GM23338 (cell line): Measurements from ENCODE around the gene PTPRZ1. TPM values are rescaled to one million over a fixed set of nuclear protein-coding genes. Genes with fewer than 3 reads are reported as not detected.

ENCODE experiments used
- ATAC-seq: fragments of 200-7000 bp; cut with Tn5 transposase; 3 replicates; pipeline ENCODE4 v1.9.1; 2020
- DNase-seq: peaks from one replicate; pipeline ENCODE4 v3.0.0-alpha.2; 2015; ENCODE audit warnings: low spot score
- H2AFZ ChIP-seq: fragments of 200-600 bp; sonication (generic); 2 replicates; pipeline ENCODE4 v1.8.0; 2016; ENCODE audit warnings: antibody characterized with exemption, mild to moderate bottlenecking, moderate library complexity
- H3F3A ChIP-seq: fragments of 200-600 bp; sonication (generic); replicated peaks from 2 replicates; pipeline ENCODE4 v1.8.0; 2017; ENCODE audit warnings: antibody characterized with exemption, mixed run types, low read depth
- H3K27ac ChIP-seq: fragments of 200-600 bp; sonication (generic); 2 replicates; pipeline ENCODE4 v1.6.1; 2016; ENCODE audit warnings: low read depth
- H3K27me3 ChIP-seq: fragments of 200-600 bp; sonication (generic); 2 replicates; pipeline ENCODE4 v1.8.0; 2016; ENCODE audit warnings: mild to moderate bottlenecking, mixed run types, moderate library complexity; ENCODE audit not compliant: insufficient read depth
- H3K36me3 ChIP-seq: fragments of 200-600 bp; sonication (generic); 2 replicates; pipeline ENCODE4 v1.8.0; 2016; ENCODE audit warnings: mild to moderate bottlenecking; ENCODE audit not compliant: insufficient read depth
- H3K4me1 ChIP-seq: fragments of 200-600 bp; sonication (generic); 2 replicates; pipeline ENCODE4 v1.8.0; 2016; ENCODE audit warnings: mild to moderate bottlenecking, moderate library complexity; ENCODE audit not compliant: insufficient read depth
- H3K4me2 ChIP-seq: fragments of 200-600 bp; sonication (generic); 2 replicates; pipeline ENCODE4 v1.7.1; 2017; ENCODE audit warnings: mixed run types
- H3K4me3 ChIP-seq: fragments of 200-600 bp; sonication (generic); 2 replicates; pipeline ENCODE4 v1.6.1; 2016; ENCODE audit warnings: mixed run types
- H3K79me2 ChIP-seq: fragments of 200-600 bp; sonication (generic); replicated peaks from 2 replicates; pipeline ENCODE4 v1.8.0; 2017; ENCODE audit warnings: mild to moderate bottlenecking; ENCODE audit not compliant: insufficient read depth
- H3K9me2 ChIP-seq: fragments of 200-600 bp; sonication (generic); 2 replicates; pipeline ENCODE4 v1.8.0; 2017; ENCODE audit not compliant: insufficient read depth
- H4K20me1 ChIP-seq: fragments of 200-600 bp; sonication (generic); replicated peaks from 2 replicates; pipeline ENCODE4 v1.8.0; 2017; ENCODE audit warnings: mild to moderate bottlenecking; ENCODE audit not compliant: insufficient read depth
- H3K27ac Mint-ChIP-seq: 2 replicates; pipeline ENCODE4 v1.8.0; 2020; ENCODE audit warnings: inconsistent platforms, mild to moderate bottlenecking, moderate library complexity, mixed read lengths
- H3K27me3 Mint-ChIP-seq: 3 replicates; pipeline ENCODE4 v1.8.0; 2022; ENCODE audit warnings: low read depth, mild to moderate bottlenecking, moderate library complexity, mixed read lengths, inconsistent platforms; ENCODE audit not compliant: insufficient read depth, poor library complexity
- H3K36me3 Mint-ChIP-seq: 3 replicates; pipeline ENCODE4 v1.8.0; 2021; ENCODE audit warnings: low read depth, mild to moderate bottlenecking, inconsistent platforms, moderate library complexity, mixed read lengths
- H3K4me1 Mint-ChIP-seq: 3 replicates; pipeline ENCODE4 v1.8.0; 2020; ENCODE audit warnings: mild to moderate bottlenecking, inconsistent platforms, mixed read lengths
- H3K4me3 Mint-ChIP-seq: 3 replicates; pipeline ENCODE4 v1.8.0; 2021; ENCODE audit warnings: moderate library complexity, mild to moderate bottlenecking, inconsistent platforms, mixed read lengths
- H3K9me3 Mint-ChIP-seq: 3 replicates; pipeline ENCODE4 v1.8.0; 2020; ENCODE audit warnings: moderate library complexity, mild to moderate bottlenecking, inconsistent platforms, mixed read lengths
- CREB1 ChIP-seq: fragments of 250-450 bp; sonication (Bioruptor Pico); IDR thresholded peaks from 2 replicates; pipeline ENCODE4 v1.5.0; 2020; ENCODE audit warnings: low read depth, mild to moderate bottlenecking, moderate library complexity
- ETS1 ChIP-seq: IDR thresholded peaks from 2 replicates; pipeline ENCODE4 v1.6.1; 2016; ENCODE audit warnings: antibody characterized with exemption
- EZH2 ChIP-seq: fragments of 200-600 bp; sonication (generic); IDR thresholded peaks from one replicate; pipeline ENCODE4 v1.8.0; 2017; ENCODE audit warnings: antibody characterized with exemption, mild to moderate bottlenecking, low read depth; ENCODE audit not compliant: unreplicated experiment
- EZH2phosphoT487 ChIP-seq: fragments of 200-600 bp; sonication (generic); IDR thresholded peaks from one replicate; pipeline ENCODE4 v1.8.1; 2018; ENCODE audit warnings: antibody characterized with exemption; ENCODE audit not compliant: unreplicated experiment
- JUNB ChIP-seq: IDR thresholded peaks from one replicate; pipeline ENCODE4 v1.6.1; 2016; ENCODE audit warnings: antibody characterized with exemption; ENCODE audit not compliant: unreplicated experiment
- NANOG ChIP-seq: IDR thresholded peaks from 2 replicates; pipeline ENCODE4 v1.6.1; 2016; ENCODE audit warnings: antibody characterized with exemption, borderline replicate concordance
- POLR2AphosphoS5 ChIP-seq: IDR thresholded peaks from 2 replicates; pipeline ENCODE4 v1.6.1; 2016; ENCODE audit warnings: antibody characterized with exemption, low read depth
- REST ChIP-seq: IDR thresholded peaks from one replicate; pipeline ENCODE4 v1.6.1; 2018; ENCODE audit warnings: antibody characterized with exemption; ENCODE audit not compliant: unreplicated experiment
- STAT1 ChIP-seq: IDR thresholded peaks from one replicate; pipeline ENCODE4 v1.6.1; 2016; ENCODE audit warnings: antibody characterized with exemption; ENCODE audit not compliant: unreplicated experiment
- ZNF114 ChIP-seq: fragments of 250-450 bp; sonication (Bioruptor Pico); IDR thresholded peaks from 2 replicates; pipeline ENCODE4 v1.5.0; 2020; ENCODE audit warnings: mild to moderate bottlenecking, moderate library complexity
- ZNF331 ChIP-seq: fragments of 250-450 bp; sonication (Bioruptor Pico); IDR thresholded peaks from 2 replicates; pipeline ENCODE4 v1.5.0; 2020; ENCODE audit warnings: low read depth, mild to moderate bottlenecking, moderate library complexity
- polyA plus RNA-seq: library from polyadenylated mRNA; unstranded; fragments of >200 nt; fragmentation: Nextera tagmentation; extraction: Ambion mirVana; gene quantifications from 2 replicates; pipeline ENCODE4 v1.2.1, GENCODE V29; 2016
- total RNA-seq: library from RNA; depleted of rRNA; stranded (reverse); fragments of >200 nt; shearing (Covaris generic); gene quantifications from 2 replicates; pipeline ENCODE4 v1.2.3, GENCODE V29; 2014
- TF ChIP-seq, protein P1 (sequence below), 2 experiments: fragments of 200-600 bp in 1 of 2; sonication (generic) in 1 of 2; conservative IDR thresholded peaks; 2 replicates each; pipeline versions ENCODE4 v1.5.1 to v1.6.1; 2016 to 2017; ENCODE audit warnings: antibody characterized with exemption in 2 of 2, low read depth in 2 of 2, mild to moderate bottlenecking in 2 of 2, moderate library complexity in 1 of 2

PTPRZ1 gene
- total and polyA plus RNA-seq, 2 experiments from 2014 or later: 160 to 230 TPM

DNA sequence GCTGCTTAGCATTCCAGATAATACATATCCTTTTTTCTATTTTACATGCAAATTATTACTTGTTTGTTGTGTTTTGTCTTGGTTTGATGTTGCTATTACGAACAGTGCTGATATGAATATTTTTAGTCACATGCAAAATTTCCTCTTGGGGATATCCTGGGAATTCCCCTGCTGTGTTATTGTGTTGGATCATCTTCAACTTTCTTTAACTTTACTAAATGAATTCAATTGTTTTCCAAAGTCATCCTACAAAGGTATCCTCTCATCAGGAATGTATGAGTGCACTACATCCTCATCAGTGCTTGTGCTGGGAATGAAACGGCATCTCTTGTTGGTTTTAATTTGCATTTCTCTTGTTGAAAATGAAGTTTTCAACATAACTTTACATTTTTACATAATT is 184.0 kb downstream of the PTPRZ1 start:
- DNase-seq: peak; percentile 36
- TF ChIP-seq ETS1: no peak
- no peak for TF ChIP-seq JUNB
- TF ChIP-seq REST: no peak
- no peak for TF ChIP-seq EZH2phosphoT487
- no peak for TF ChIP-seq CREB1 (CRISPR knock-in tag)
- TF ChIP-seq STAT1: no peak
- no peak for TF ChIP-seq EZH2
- TF ChIP-seq POLR2AphosphoS5: no peak
- TF ChIP-seq, protein P1, sequence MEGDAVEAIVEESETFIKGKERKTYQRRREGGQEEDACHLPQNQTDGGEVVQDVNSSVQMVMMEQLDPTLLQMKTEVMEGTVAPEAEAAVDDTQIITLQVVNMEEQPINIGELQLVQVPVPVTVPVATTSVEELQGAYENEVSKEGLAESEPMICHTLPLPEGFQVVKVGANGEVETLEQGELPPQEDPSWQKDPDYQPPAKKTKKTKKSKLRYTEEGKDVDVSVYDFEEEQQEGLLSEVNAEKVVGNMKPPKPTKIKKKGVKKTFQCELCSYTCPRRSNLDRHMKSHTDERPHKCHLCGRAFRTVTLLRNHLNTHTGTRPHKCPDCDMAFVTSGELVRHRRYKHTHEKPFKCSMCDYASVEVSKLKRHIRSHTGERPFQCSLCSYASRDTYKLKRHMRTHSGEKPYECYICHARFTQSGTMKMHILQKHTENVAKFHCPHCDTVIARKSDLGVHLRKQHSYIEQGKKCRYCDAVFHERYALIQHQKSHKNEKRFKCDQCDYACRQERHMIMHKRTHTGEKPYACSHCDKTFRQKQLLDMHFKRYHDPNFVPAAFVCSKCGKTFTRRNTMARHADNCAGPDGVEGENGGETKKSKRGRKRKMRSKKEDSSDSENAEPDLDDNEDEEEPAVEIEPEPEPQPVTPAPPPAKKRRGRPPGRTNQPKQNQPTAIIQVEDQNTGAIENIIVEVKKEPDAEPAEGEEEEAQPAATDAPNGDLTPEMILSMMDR (conservative IDR thresholded peaks at IDR 0.05; ENCODE audit: low read depth in 2 of 2): no peak
- Histone ChIP-seq H3K9me2 (no peaks in the 10 kb centered on the region), H3K27ac (peak overlapping the region; percentile 56; the same call in 1 of the 2 replicates), H3K4me2 (no peak overlapping the region), H3K79me2 (no peaks in the 10 kb centered on the region), H3K27me3 (no peaks in the 10 kb centered on the region), H3K36me3 (peaks cover 22% of the 10 kb centered on the region), H3F3A (no peaks in the 10 kb centered on the region; the same call in 1 of the 2 replicates), H3K4me3 (no peak overlapping the region), H2AFZ (no peak overlapping the region), H3K4me1 (peaks cover 17% of the 10 kb centered on the region), H4K20me1 (no peaks in the 10 kb centered on the region)
- no peaks in the 10 kb centered on the region for H3K9me3 Mint-ChIP-seq
- peak; percentile 45; the same call in 2 of the 3 replicates for ATAC-seq
- peaks cover 59% of the 10 kb centered on the region for H3K36me3 Mint-ChIP-seq
- no peaks in the 10 kb centered on the region for H3K27me3 Mint-ChIP-seq
- H3K4me3 Mint-ChIP-seq: no peak overlapping the region
- peak overlapping the region; percentile 3; the same call in 1 of the 2 replicates for H3K27ac Mint-ChIP-seq
- peaks cover 28% of the 10 kb centered on the region for H3K4me1 Mint-ChIP-seq

DNA sequence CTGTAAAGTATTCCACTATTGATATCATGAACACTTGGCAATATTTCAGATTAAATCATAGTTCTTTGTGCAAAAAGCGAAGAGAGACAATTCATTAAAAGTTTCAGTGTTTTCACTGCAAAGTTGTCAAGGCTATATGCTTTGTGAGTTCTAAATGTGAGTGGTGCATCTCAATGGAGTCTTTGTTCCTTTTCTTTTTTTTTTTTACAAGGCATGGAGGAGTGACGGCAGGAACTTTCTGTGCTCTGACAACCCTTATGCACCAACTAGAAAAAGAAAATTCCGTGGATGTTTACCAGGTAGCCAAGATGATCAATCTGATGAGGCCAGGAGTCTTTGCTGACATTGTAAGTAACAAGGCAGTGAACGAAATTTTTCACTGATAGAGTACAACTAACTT is 186.6 kb downstream of the PTPRZ1 start:
- H3K27me3 Mint-ChIP-seq: no peaks in the 10 kb centered on the region
- no peak overlapping the region for H3K4me2 ChIP-seq
- H3K9me2 ChIP-seq: no peaks in the 10 kb centered on the region
- no peak overlapping the region for H3K27ac ChIP-seq
- peaks cover 22% of the 10 kb centered on the region; the same call in 1 of the 2 replicates for H3K36me3 ChIP-seq
- H3K79me2 ChIP-seq: no peaks in the 10 kb centered on the region
- H3K4me3 ChIP-seq: no peak overlapping the region
- peaks cover 39% of the 10 kb centered on the region for H3K36me3 Mint-ChIP-seq
- H3K4me1 Mint-ChIP-seq: peaks cover 28% of the 10 kb centered on the region
- no peak overlapping the region for H2AFZ ChIP-seq
- ATAC-seq (peak; percentile 42), DNase-seq (no peak)
- no peaks in the 10 kb centered on the region for H3F3A ChIP-seq
- no peak overlapping the region for H3K4me3 Mint-ChIP-seq
- H3K4me1 ChIP-seq: peaks cover 17% of the 10 kb centered on the region
- no peaks in the 10 kb centered on the region for H3K27me3 ChIP-seq
- no peak overlapping the region for H3K27ac Mint-ChIP-seq
- H4K20me1 ChIP-seq: no peaks in the 10 kb centered on the region
- H3K9me3 Mint-ChIP-seq: no peaks in the 10 kb centered on the region
- TF ChIP-seq CREB1 (CRISPR knock-in tag) (no peak), ZNF331 (CRISPR knock-in tag) (no peak), POLR2AphosphoS5 (no peak), NANOG (no peak), REST (no peak), ZNF114 (CRISPR knock-in tag) (no peak)
